DND-41 (cell line): ENCODE results near the gene ATP10A.

Experiments
- EZH2 ChIP-seq: IDR thresholded peaks from 3 replicates; pipeline ENCODE4 v1.6.1; 2012; ENCODE audit warnings: borderline replicate concordance, low read depth, mild to moderate bottlenecking, moderate library complexity, low read length, inconsistent platforms; ENCODE audit not compliant: severe bottlenecking
- TF ChIP-seq, protein P1 (sequence below): IDR thresholded peaks from 2 replicates; pipeline ENCODE4 v1.5.1; 2012; ENCODE audit warnings: borderline replicate concordance, low read length, moderate library complexity, mild to moderate bottlenecking; ENCODE audit not compliant: poor library complexity, severe bottlenecking; ENCODE audit errors: extremely low read depth

GRCh38 chr15:25712961-25713355 is 150.2 kb downstream of the ATP10A start:
- TF ChIP-seq, protein P1, sequence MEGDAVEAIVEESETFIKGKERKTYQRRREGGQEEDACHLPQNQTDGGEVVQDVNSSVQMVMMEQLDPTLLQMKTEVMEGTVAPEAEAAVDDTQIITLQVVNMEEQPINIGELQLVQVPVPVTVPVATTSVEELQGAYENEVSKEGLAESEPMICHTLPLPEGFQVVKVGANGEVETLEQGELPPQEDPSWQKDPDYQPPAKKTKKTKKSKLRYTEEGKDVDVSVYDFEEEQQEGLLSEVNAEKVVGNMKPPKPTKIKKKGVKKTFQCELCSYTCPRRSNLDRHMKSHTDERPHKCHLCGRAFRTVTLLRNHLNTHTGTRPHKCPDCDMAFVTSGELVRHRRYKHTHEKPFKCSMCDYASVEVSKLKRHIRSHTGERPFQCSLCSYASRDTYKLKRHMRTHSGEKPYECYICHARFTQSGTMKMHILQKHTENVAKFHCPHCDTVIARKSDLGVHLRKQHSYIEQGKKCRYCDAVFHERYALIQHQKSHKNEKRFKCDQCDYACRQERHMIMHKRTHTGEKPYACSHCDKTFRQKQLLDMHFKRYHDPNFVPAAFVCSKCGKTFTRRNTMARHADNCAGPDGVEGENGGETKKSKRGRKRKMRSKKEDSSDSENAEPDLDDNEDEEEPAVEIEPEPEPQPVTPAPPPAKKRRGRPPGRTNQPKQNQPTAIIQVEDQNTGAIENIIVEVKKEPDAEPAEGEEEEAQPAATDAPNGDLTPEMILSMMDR, result no peak
- no peak for TF ChIP-seq EZH2
